GM19372 (cell line): ENCODE results near the gene MCAT.
"Not testable (repeated sequence)": the region's sequence is repeated elsewhere in the genome, so short reads cannot be mapped to it uniquely, and the experiment has no call there.

Experiments
- ATAC-seq: cut with Tn5 transposase; IDR thresholded peaks from one replicate; pipeline ENCODE4 v1.9.1; 2021; ENCODE audit warnings: mild to moderate bottlenecking, low read depth, moderate library complexity; ENCODE audit not compliant: unreplicated experiment

The MCAT gene

DNA sequence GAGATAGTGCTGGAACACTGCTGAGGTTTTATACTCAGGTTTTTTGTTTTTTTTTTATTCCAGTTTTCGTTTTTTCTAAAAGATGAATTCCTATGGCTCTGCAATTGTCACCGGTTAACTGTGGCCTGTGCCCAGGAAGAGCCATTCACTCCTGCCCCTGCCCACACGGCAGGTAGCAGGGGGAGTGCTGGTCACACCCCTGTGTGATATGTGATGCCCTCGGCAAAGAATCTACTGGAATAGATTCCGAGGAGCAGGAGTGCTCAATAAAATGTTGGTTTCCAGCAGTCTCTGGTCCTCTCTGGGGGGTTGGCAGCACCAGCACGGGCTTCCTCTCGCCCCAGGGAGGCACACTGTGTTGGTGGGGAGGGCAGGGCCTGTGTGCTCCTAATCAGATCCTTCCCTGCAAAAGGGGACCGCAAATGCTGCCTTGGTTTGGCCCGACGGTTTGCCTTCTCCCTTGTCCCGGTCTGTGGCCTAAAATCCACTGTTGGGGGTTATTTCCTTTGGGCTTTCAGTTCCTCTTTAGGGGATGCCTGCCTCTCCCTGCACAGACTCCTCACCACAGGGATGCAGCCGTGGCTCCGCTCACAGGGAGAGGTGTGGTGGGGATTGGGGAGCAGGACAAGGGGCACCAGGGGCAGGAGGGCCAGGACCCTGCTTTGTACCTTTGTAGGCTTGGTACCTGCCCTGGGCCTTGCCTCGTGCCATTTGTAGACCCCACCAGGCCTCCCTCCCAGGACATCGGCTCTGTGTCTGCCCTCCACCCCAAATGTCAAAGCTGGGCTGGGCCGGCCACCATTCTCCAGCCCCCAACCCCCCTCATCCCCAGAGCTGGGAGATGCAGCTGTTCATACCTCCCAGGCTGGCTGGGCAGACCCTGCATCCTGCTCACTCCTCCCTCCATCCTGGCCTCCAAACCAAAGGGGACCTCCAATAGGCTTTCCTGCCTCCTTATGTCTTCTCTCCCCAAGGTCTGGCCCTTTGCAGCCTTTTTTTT, 13.5 kb downstream of the MCAT start:
- no peak for ATAC-seq

DNA sequence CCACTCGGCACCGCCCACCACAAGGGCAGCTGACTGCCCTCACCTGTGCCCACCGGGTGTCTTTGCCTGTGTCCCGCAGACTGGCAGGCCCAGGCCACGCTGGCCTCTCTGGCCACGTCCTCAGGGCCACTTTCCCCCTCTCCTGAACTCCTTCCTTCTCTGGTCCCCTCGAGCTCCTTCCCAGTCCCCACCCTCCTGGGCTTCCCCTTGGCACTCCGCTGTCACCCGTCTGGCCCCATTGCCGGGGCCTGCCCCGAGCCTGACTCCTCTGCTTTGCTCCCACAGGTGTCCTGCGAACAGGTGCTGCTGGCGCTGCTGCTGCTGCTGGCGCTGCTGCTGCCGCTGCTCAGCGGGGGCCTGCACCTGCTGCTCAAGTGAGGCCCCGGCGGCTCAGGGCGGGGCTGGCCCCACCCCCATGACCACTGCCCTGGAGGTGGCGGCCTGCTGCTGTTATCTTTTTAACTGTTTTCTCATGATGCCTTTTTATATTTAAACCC, 14.2 kb downstream of the MCAT start:
- no peak for ATAC-seq

- no peak for ATAC-seq
These were observed 15.1 kb downstream of the MCAT start for GRCh38 chr22:43128116-43128515.

GRCh38 chr22:43127166-43127908, 15.9 kb downstream of the MCAT start:
- ATAC-seq, result no peak

DNA sequence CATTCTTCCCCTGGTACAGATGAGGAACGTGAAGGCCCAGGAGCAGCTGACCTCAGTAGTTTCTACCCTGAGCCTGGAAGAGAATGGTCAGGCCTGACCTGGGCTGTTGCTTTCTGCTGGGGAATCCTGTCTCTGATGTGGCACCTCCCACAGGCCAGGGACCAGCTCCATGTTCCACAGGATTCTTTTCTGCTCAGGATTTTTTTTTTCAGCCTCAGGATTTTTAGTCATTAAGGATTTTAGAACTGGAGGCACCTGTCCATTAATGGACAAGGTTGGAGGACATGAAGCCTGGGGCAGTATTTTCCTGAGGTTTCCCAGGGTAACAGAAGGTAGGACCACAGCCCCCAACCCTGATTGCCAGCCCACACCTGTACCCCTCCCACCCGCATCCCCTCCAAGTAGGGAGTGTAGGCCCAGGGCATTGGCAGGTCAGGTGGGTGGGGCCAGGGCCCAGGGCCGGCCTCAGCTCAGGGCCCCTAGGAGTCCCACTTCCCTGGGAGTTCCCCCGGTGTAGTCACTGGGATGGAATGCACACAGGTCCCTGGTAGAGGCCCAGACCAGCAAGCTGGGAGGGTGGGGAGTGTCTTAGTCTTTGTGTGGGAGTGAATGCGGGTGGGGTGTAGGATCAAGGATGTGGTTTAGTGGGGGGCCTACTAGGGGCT, 16.6 kb downstream of the MCAT start:
- no peak for ATAC-seq

GRCh38 chr22:43118953-43119458, 24.2 kb downstream of the MCAT start:
- peak; percentile 74 for ATAC-seq

DNA sequence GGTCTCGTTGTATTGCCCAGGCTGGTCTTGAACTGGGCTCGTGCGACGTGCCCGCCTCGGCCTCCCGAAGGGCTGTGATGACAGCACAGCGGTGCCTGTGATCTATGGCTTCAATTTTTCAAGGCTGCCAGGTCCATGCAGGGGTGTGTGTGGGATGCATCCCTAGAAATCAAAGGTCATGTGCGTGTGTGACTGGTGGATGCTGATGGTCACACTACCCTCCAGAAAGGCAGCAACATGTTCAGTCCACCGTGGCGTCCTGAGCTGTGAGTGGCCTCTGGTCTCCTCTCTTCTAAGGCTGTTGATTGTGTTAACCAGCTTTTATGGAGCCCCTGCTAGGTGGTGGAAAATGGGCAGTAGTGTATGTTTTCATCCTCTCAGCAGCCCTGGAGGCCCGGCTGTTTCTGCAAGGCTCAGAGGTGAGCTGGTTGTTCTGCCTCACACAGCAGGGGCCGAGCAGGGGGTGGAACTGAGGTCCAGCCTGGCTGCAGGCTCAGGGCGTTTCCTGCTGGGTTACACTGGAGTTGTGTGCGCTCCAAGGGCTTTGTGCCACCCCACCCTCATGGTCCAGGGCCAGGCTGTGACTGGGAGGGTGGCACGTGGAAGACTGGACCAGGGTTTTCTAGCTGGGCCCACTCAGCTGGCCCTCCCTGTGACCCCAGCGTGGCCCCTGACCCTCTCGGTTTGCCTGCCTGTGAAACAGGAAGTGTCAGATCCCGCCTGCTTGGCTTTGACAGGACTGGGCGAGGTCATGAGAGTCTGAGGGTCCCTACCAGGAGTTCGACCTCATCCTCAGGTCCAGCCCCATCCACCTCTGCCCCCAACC, 25.0 kb downstream of the MCAT start:
- no peak for ATAC-seq

DNA sequence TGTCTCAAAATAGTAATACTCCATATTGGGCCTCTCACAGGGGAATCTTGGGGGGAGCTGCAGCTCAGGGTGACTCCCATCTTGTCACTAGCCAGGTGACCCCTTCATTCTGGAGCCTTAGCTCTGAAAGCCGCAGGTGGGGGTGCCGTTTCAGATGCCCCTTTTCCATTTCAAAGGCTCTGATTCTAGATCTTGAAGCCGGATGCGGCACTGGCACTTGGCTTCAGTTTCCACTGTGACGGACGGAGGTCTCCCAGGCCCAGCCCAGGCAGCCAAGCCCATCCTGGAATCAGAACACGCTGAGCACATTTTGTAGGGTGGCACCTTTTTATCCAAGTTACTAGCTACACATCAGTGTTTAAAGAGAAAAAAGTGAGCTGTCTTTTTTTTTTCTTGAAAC, 26.3 kb downstream of the MCAT start:
- no peak for ATAC-seq

- ATAC-seq, result no peak
These were observed 28.2 kb downstream of the MCAT start for GRCh38 chr22:43114958-43115357.

- ATAC-seq, result no peak
These were observed 29.5 kb downstream of the MCAT start for GRCh38 chr22:43113526-43114251.

GRCh38 chr22:43110927-43111623, 32.1 kb downstream of the MCAT start:
- ATAC-seq, result no peak

- ATAC-seq, result no peak
These were observed 32.7 kb downstream of the MCAT start, which contains the start of gene BIK for GRCh38 chr22:43110444-43110926. BIK (plus strand) TSS chr22:43110750; CDS start chr22:43124023, 13,273 bp downstream.

- no peak for ATAC-seq
These were observed 33.2 kb downstream of the MCAT start for GRCh38 chr22:43109921-43110443.

DNA sequence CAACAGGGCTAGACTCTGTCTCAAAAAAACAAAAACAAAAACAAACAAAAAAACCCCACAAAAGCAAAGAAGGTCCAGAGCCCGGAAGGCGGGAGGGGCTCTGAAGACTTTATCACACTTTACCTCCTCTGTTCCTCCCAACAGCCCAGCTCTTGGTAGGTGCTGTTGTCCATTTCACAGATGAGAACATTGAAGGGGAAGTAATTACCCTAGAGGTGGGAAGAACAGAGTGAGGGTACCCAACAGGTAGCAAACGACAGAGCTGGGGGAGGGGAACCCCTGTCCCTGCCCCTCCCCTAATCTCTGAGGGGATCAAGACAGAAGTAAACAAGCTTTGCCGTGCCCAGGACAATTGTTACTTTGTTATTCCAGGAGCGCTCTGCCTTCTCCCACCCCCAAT, 33.7 kb downstream of the MCAT start:
- no peak for ATAC-seq

GRCh38 chr22:43106302-43106701, 36.9 kb downstream of the MCAT start:
- ATAC-seq, result no peak

GRCh38 chr22:43104950-43105349, 38.2 kb downstream of the MCAT start:
- not testable (repeated sequence) for ATAC-seq

DNA sequence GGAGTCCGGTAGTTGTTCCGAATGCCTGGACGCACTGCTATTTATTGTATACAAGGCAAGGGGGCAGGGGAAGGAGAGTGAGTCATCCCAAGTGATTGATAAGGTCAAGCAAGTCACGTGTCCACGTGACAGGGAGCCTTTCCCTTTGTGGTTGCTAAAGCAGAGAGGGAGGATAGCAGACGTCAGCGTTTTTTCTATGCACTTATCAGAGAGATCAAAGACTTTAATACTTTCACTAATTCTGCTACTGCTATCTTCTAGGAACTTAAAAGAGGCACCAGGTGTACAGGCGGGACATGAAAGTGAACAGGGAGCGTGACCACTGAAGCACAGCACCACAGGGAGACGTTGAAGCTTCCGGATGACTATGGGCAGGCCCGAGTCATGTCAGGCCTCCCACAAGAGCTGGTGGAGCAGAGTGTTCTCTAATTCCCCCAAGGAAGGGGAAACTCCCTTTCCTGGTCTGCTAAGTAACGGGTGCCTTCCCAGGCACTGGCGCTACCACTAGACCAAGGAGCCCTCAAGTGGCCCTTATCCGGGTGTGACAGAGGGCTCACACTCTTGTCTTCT, 39.1 kb downstream of the MCAT start:
- ATAC-seq, result not testable (repeated sequence)

GRCh38 chr22:43101306-43101705, 41.9 kb downstream of the MCAT start:
- ATAC-seq, result no peak
